Measurements from ENCODE around the gene CLEC3B. TPM values are rescaled to one million over a fixed set of nuclear protein-coding genes. Genes with fewer than 3 reads are reported as not detected.

Gene CLEC3B
- total RNA-seq, 3 donors from 2014 or later = 14.7 to 24.0 (median 22.2) TPM

- Histone ChIP-seq H3K36me3 (ENCODE audit: low read depth) (no peaks in the 10 kb centered on the region), H3K9me3 (no peaks in the 10 kb centered on the region), H3K4me3 (no peak overlapping the region), H3K4me1 (ENCODE audit: low read depth) (peaks cover 15% of the 10 kb centered on the region)
- DNase-seq (no peak), ATAC-seq (no peak)
- TF ChIP-seq, protein P1, sequence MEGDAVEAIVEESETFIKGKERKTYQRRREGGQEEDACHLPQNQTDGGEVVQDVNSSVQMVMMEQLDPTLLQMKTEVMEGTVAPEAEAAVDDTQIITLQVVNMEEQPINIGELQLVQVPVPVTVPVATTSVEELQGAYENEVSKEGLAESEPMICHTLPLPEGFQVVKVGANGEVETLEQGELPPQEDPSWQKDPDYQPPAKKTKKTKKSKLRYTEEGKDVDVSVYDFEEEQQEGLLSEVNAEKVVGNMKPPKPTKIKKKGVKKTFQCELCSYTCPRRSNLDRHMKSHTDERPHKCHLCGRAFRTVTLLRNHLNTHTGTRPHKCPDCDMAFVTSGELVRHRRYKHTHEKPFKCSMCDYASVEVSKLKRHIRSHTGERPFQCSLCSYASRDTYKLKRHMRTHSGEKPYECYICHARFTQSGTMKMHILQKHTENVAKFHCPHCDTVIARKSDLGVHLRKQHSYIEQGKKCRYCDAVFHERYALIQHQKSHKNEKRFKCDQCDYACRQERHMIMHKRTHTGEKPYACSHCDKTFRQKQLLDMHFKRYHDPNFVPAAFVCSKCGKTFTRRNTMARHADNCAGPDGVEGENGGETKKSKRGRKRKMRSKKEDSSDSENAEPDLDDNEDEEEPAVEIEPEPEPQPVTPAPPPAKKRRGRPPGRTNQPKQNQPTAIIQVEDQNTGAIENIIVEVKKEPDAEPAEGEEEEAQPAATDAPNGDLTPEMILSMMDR (IDR thresholded peaks at IDR 0.05) = no peak
- intact Hi-C loops (cut with DNase I, micrococcal nuclease) = no loop called here
These were observed 34.8 kb upstream of the CLEC3B start for GRCh38 chr3:44991326-44991725.

GRCh38 chr3:44992555-44993470 lies 33.3 kb upstream of the CLEC3B start:
- peak; percentile 39 for ATAC-seq
- TF ChIP-seq, protein P1 (IDR thresholded peaks at IDR 0.05) = peak; percentile 48
- Histone ChIP-seq H3K9me3 (no peaks in the 10 kb centered on the region), H3K4me1 (ENCODE audit: low read depth) (peaks cover 15% of the 10 kb centered on the region), H3K4me3 (no peak overlapping the region), H3K36me3 (ENCODE audit: low read depth) (no peaks in the 10 kb centered on the region)
- DNase-seq = no peak
- intact Hi-C loops (cut with DNase I, micrococcal nuclease) = no loop called here

DNA sequence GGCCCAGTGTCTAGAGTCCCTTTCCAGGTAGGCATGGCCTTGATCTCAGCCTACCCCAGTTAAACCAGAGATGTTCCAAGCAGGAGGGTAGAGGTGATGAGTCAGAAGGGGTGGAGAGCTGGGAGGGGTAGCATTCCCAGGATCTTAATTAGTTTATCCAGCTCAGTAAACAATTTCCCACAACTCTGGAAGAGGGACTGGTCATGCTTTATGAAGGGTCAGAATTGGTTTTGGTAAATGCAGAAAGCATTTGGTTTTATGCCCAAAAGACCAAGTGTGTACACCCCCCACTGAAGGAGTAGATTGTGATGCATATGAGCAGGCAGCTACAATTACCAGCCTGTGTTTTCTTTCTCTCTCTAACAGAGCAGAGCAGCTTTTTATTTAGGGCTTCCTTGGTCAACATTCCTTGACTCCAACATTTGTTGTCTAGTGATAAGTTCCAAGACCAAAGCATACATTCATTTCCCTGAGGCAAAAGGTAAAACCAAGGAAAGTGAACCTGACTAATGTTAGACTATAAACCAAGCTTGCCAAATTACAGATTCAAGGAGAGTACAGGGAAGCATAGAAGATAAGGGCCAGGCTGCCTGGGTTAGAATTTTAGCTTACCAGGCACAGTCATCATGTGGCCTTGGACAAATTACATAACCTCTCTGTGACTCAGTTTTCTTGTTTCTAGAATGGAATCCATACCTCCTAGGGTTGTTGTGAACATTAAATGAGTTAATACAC lies 32.5 kb upstream of the CLEC3B start:
- no peak for DNase-seq

DNA sequence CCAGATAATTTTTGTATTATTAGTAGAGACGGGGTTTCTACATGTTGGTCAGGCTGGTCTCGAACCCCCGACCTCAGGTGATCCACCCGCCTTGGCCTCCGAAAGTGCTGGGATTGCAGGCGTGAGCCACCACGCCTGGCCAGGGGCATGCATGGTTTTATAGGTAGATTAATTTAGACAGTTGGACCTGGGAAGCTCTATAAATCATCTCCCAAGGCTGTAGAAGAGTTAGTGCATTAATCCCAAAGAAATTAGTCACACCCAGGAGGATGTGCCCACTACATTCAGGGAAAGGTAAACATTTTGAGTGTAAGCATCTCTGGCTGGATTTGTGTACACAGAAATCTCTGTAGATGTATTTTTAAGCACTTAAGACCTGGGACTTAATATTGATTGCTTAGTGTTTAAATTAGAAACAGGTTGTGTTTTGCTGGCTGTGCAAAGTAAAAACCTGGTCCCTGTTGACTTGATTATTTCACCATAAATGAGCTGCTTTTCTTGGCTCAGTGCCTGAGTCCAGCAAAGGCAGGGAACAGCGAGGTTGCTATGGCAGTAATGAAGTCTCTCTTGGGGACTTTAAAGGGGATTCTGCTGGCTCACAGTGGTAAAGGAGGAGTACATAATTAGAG lies 30.8 kb upstream of the CLEC3B start:
- TF ChIP-seq, protein P1 (IDR thresholded peaks at IDR 0.05) = no peak
- intact Hi-C loops (cut with DNase I, micrococcal nuclease) = no loop called here
- peak in 1 of 3 donors; percentile 26 for DNase-seq
- peaks cover 15% of the 10 kb centered on the region for H3K4me1 ChIP-seq (ENCODE audit: low read depth)
- H3K4me3 ChIP-seq = no peak overlapping the region
- no peaks in the 10 kb centered on the region for H3K9me3 ChIP-seq
- H3K36me3 ChIP-seq (ENCODE audit: low read depth) = no peaks in the 10 kb centered on the region
- ATAC-seq = no peak

More for the DNA sequence above, 32.5 kb upstream of the CLEC3B start:
- peak; percentile 79 for ATAC-seq
- TF ChIP-seq, protein P1 (IDR thresholded peaks at IDR 0.05) = no peak
- Histone ChIP-seq H3K9me3 (no peaks in the 10 kb centered on the region), H3K4me3 (no peak overlapping the region), H3K4me1 (ENCODE audit: low read depth) (peaks cover 15% of the 10 kb centered on the region), H3K36me3 (ENCODE audit: low read depth) (no peaks in the 10 kb centered on the region)
- intact Hi-C loops (cut with DNase I, micrococcal nuclease) = no loop called here

GRCh38 chr3:44996556-44996969 lies 29.5 kb upstream of the CLEC3B start:
- DNase-seq (no peak), ATAC-seq (peak; percentile 3)
- no peaks in the 10 kb centered on the region for H3K36me3 ChIP-seq (ENCODE audit: low read depth)
- H3K4me3 ChIP-seq = no peak overlapping the region
- intact Hi-C loops (cut with DNase I, micrococcal nuclease) = no loop called here
- no peaks in the 10 kb centered on the region for H3K9me3 ChIP-seq
- TF ChIP-seq, protein P1 (IDR thresholded peaks at IDR 0.05) = no peak
- peaks cover 15% of the 10 kb centered on the region for H3K4me1 ChIP-seq (ENCODE audit: low read depth)

Measured in mucosa of descending colon (tissue), 3 donors.